H1 (cell line): ENCODE data around the gene CCR3. TPM values are rescaled to one million over a fixed set of nuclear protein-coding genes. Genes with fewer than 3 reads are reported as not detected.

Experiments
- CTCF ChIA-PET: fragments of 300-600 bp; sonication (Branson Sonifier 250); formaldehyde crosslinking; loops from one replicate; lab custom pipeline; 2021; ENCODE audit not compliant: partially characterized antibody; lab: Charles Lee
- POLR2A ChIA-PET: fragments of 300-600 bp; sonication (Branson Sonifier 250); formaldehyde crosslinking; loops from one replicate; lab custom pipeline; 2021; ENCODE audit warnings: inconsistent platforms; ENCODE audit not compliant: partially characterized antibody; lab: Charles Lee
- DNase-seq, 2 experiments: peaks; one replicate each; pipeline versions ENCODE4 v3.0.0 to v3.0.0-alpha.2; 2010 to 2022; ENCODE audit warnings: low spot score in 2 of 2, low read depth in 1 of 2, mixed read lengths in 1 of 2
- FAIRE-seq: peaks from 2 replicates; lab custom pipeline; 2011; peaks lifted over from hg19 to GRCh38; lab: Jason Lieb, UNC
- H2AFZ ChIP-seq: 2 replicates; pipeline ENCODE4 v1.8.1; 2012; ENCODE audit warnings: low read length, inconsistent platforms
- H2AK5ac ChIP-seq: 2 replicates; pipeline ENCODE4 v1.6.1; 2013; ENCODE audit warnings: low read depth, low read length
- H2BK120ac ChIP-seq: replicated peaks from 2 replicates; pipeline ENCODE3; 2013; ENCODE audit warnings: low read depth, low read length, inconsistent platforms
- H2BK12ac ChIP-seq: 2 replicates; pipeline ENCODE4 v1.6.1; 2013; ENCODE audit warnings: low read depth, low read length
- H2BK15ac ChIP-seq: 2 replicates; pipeline ENCODE4 v1.6.1; 2013; ENCODE audit warnings: low read length
- H2BK20ac ChIP-seq: 2 replicates; pipeline ENCODE4 v1.6.1; 2013; ENCODE audit warnings: low read length
- H2BK5ac ChIP-seq: 2 replicates; pipeline ENCODE4 v1.6.1; 2013; ENCODE audit warnings: low read depth, low read length
- H3K14ac ChIP-seq: 2 replicates; pipeline ENCODE4 v1.6.1; 2013; ENCODE audit warnings: inconsistent platforms; ENCODE audit not compliant: insufficient read length
- H3K18ac ChIP-seq: 2 replicates; pipeline ENCODE4 v1.6.1; 2013; ENCODE audit warnings: low read length; ENCODE audit errors: extremely low read depth
- H3K23ac ChIP-seq: 2 replicates; pipeline ENCODE4 v1.6.1; 2013; ENCODE audit warnings: inconsistent platforms; ENCODE audit not compliant: insufficient read length
- H3K23me2 ChIP-seq: 2 replicates; pipeline ENCODE4 v1.6.1; 2013; ENCODE audit warnings: low read depth, low read length
- H3K27ac ChIP-seq: 2 replicates; pipeline ENCODE4 v1.6.1; 2011; ENCODE audit warnings: low read depth, low read length, inconsistent platforms
- H3K27me3 ChIP-seq, 4 experiments: replicated peaks in 1 of 4; 1 replicate in 1 of 4; 2 replicates in 3 of 4; pipeline versions ENCODE4 v1.6.1 to v1.8.1; 2011 to 2013; ENCODE audit warnings: low read length in 3 of 4, mild to moderate bottlenecking in 3 of 4, inconsistent platforms in 2 of 4, mixed read lengths in 2 of 4, moderate library complexity in 1 of 4; ENCODE audit not compliant: control insufficient read depth in 3 of 4, insufficient read depth in 3 of 4; ENCODE audit errors: extremely low read depth in 1 of 4
- H3K36me3 ChIP-seq, 4 experiments: 2 replicates each; pipeline versions ENCODE4 v1.6.1 to v1.8.1; 2011 to 2013; ENCODE audit warnings: mild to moderate bottlenecking in 4 of 4, low read length in 3 of 4, moderate library complexity in 2 of 4, control low read depth in 1 of 4, inconsistent platforms in 1 of 4; ENCODE audit not compliant: insufficient read depth in 4 of 4, control insufficient read depth in 2 of 4
- H3K4ac ChIP-seq: replicated peaks from 2 replicates; pipeline ENCODE3; 2013; ENCODE audit warnings: low read length, low read depth, mixed read lengths, inconsistent platforms; ENCODE audit not compliant: insufficient read length
- H3K4me1 ChIP-seq, 4 experiments: replicated peaks in 1 of 4; 1 replicate in 1 of 4; 2 replicates in 3 of 4; pipeline versions ENCODE4 v1.6.1 to v1.8.1; 2011 to 2013; ENCODE audit warnings: low read length in 3 of 4, inconsistent platforms in 2 of 4, mixed read lengths in 1 of 4; ENCODE audit not compliant: insufficient read depth in 4 of 4, control insufficient read depth in 3 of 4
- H3K4me2 ChIP-seq, 2 experiments: 2 replicates each; pipeline versions ENCODE4 v1.6.1 to v1.8.1; 2011 to 2013; ENCODE audit warnings: low read depth in 2 of 2, low read length in 2 of 2, control low read depth in 1 of 2, inconsistent platforms in 1 of 2, mild to moderate bottlenecking in 1 of 2; ENCODE audit not compliant: insufficient read depth in 1 of 2
- H3K4me3 ChIP-seq, 4 experiments: fragments of 200-600, 300-600 bp in 1 of 4; sonication (generic), shearing (Covaris generic), sonication (Bioruptor Twin) in 1 of 4; 2 replicates each; pipeline versions ENCODE4 v1.5.1 to v1.8.1; 2011 to 2016; ENCODE audit warnings: low read length in 4 of 4, low read depth in 3 of 4, control low read depth in 2 of 4, inconsistent platforms in 2 of 4, mild to moderate bottlenecking in 2 of 4, mixed read lengths in 1 of 4, moderate library complexity in 1 of 4; ENCODE audit not compliant: insufficient read depth in 2 of 4; ENCODE audit errors: extremely low read depth in 1 of 4
- H3K56ac ChIP-seq: replicated peaks from 2 replicates; pipeline ENCODE3; 2013; ENCODE audit warnings: low read depth, mild to moderate bottlenecking, mixed read lengths, low read length, inconsistent platforms; ENCODE audit not compliant: insufficient read length
- H3K79me1 ChIP-seq: 2 replicates; pipeline ENCODE4 v1.6.1; 2013; ENCODE audit warnings: low read depth, low read length, control low read depth
- H3K79me2 ChIP-seq, 2 experiments: 2 replicates each; pipeline versions ENCODE4 v1.6.1 to v1.8.1; 2012 to 2013; ENCODE audit warnings: low read length in 2 of 2, mild to moderate bottlenecking in 2 of 2, inconsistent platforms in 1 of 2; ENCODE audit not compliant: insufficient read depth in 2 of 2, control insufficient read depth in 1 of 2
- H3K9ac ChIP-seq, 4 experiments: replicated peaks in 1 of 4; 1 replicate in 1 of 4; 2 replicates in 3 of 4; pipeline versions ENCODE4 v1.6.1 to v1.8.1; 2011 to 2013; ENCODE audit warnings: low read depth in 3 of 4, low read length in 3 of 4, control low read depth in 2 of 4, mild to moderate bottlenecking in 2 of 4, moderate library complexity in 2 of 4, inconsistent platforms in 1 of 4; ENCODE audit errors: extremely low read depth in 1 of 4
- H3K9me3 ChIP-seq, 2 experiments: 2 replicates each; pipeline versions ENCODE4 v1.6.1 to v1.8.1; 2012 to 2013; ENCODE audit warnings: mild to moderate bottlenecking in 2 of 2, moderate library complexity in 2 of 2, control low read depth in 1 of 2, inconsistent platforms in 1 of 2, low read depth in 1 of 2, low read length in 1 of 2, mixed read lengths in 1 of 2; ENCODE audit not compliant: insufficient read depth in 2 of 2
- H4K20me1 ChIP-seq, 2 experiments: replicated peaks in 1 of 2; 2 replicates each; pipeline versions ENCODE3 to v1.8.1; 2011 to 2013; ENCODE audit warnings: inconsistent platforms in 2 of 2, low read length in 2 of 2, mild to moderate bottlenecking in 1 of 2; ENCODE audit not compliant: insufficient read depth in 2 of 2, control insufficient read depth in 1 of 2
- H4K5ac ChIP-seq: 2 replicates; pipeline ENCODE4 v1.6.1; 2013; ENCODE audit warnings: low read length, low read depth, mixed read lengths, inconsistent platforms; ENCODE audit not compliant: insufficient read length
- H4K8ac ChIP-seq: 2 replicates; pipeline ENCODE4 v1.8.0; 2013; ENCODE audit warnings: mild to moderate bottlenecking, moderate library complexity, low read length, inconsistent platforms; ENCODE audit not compliant: insufficient read depth; ENCODE audit errors: extremely low read depth
- H4K91ac ChIP-seq: replicated peaks from 2 replicates; pipeline ENCODE3; 2013; ENCODE audit warnings: low read length, mixed read lengths, inconsistent platforms; ENCODE audit not compliant: insufficient read length
- ATF3 ChIP-seq: IDR thresholded peaks from 2 replicates; pipeline ENCODE4 v1.6.1; 2011; ENCODE audit warnings: low read depth, mild to moderate bottlenecking, low read length; ENCODE audit not compliant: insufficient read depth
- CBX8 ChIP-seq: fragments of 300-800, 300-1000 bp; sonication (generic); IDR thresholded peaks from 2 replicates; pipeline ENCODE4 v1.7.1; 2016; ENCODE audit warnings: low read depth, low read length, borderline replicate concordance
- CHD1 ChIP-seq: IDR thresholded peaks from 2 replicates; pipeline ENCODE4 v1.6.1; 2012; ENCODE audit warnings: low read depth, low read length, improper control_type of control experiment
- JUN ChIP-seq: IDR thresholded peaks from 2 replicates; pipeline ENCODE4 v1.6.1; 2011; ENCODE audit warnings: low read depth, mild to moderate bottlenecking, improper control_type of control experiment, low read length
- KDM4A ChIP-seq: IDR thresholded peaks from one replicate; pipeline ENCODE4 v1.7.1; 2012; ENCODE audit warnings: low read depth, mild to moderate bottlenecking, moderate library complexity, low read length, inconsistent platforms; ENCODE audit not compliant: severe bottlenecking
- RAD21 ChIP-seq, 2 experiments: IDR thresholded peaks in 1 of 2; conservative IDR thresholded peaks in 1 of 2; 2 replicates each; pipeline ENCODE4 v1.6.1; 2011; ENCODE audit warnings: low read depth in 2 of 2, low read length in 2 of 2, improper control_type of control experiment in 1 of 2, inconsistent platforms in 1 of 2, mild to moderate bottlenecking in 1 of 2, moderate library complexity in 1 of 2
- SAP30 ChIP-seq: fragments of 300-600 bp; sonication (generic); IDR thresholded peaks from 2 replicates; pipeline ENCODE4 v1.7.1; 2012; ENCODE audit warnings: low read length, moderate library complexity, mild to moderate bottlenecking, inconsistent platforms; ENCODE audit not compliant: insufficient read depth, insufficient replicate concordance
- SIN3A ChIP-seq, 2 experiments: IDR thresholded peaks in 1 of 2; conservative IDR thresholded peaks in 1 of 2; 2 replicates each; pipeline ENCODE4 v1.6.1; 2011 to 2012; ENCODE audit warnings: low read length in 2 of 2, improper control_type of control experiment in 1 of 2, low read depth in 1 of 2, mild to moderate bottlenecking in 1 of 2
- SP1 ChIP-seq: IDR thresholded peaks from 2 replicates; pipeline ENCODE4 v1.6.1; 2011; ENCODE audit warnings: low read depth, low read length
- SP4 ChIP-seq: IDR thresholded peaks from 2 replicates; pipeline ENCODE4 v1.6.1; 2012; ENCODE audit warnings: low read length, inconsistent platforms
- TAF1 ChIP-seq: IDR thresholded peaks from 2 replicates; pipeline ENCODE4 v1.6.1; 2011; ENCODE audit warnings: mild to moderate bottlenecking, low read depth, low read length
- TCF12 ChIP-seq: IDR thresholded peaks from 2 replicates; pipeline ENCODE4 v1.6.1; 2011; ENCODE audit warnings: low read depth, mild to moderate bottlenecking, low read length
- WGBS, 2 experiments: shearing (Covaris generic) in 1 of 2; methylation state at CpG; one replicate each; pipeline versions ENCODE4 v1.1.6 to v1.1.7; 2013 to 2015; ENCODE audit warnings: low lambda C conversion rate in 2 of 2, mixed read lengths in 2 of 2, inconsistent platforms in 1 of 2, low coverage in 1 of 2, missing lambda C conversion rate in 1 of 2; ENCODE audit not compliant: insufficient replicate concordance in 2 of 2, insufficient coverage in 1 of 2, insufficient read length in 1 of 2; ENCODE audit errors: extremely low coverage in 1 of 2, missing lambda C conversion rate in 1 of 2; 5-methylcytosine and 5-hydroxymethylcytosine counted together
- polyA plus RNA-seq, 7 experiments: library from polyadenylated mRNA; depleted of rRNA in 3 of 7; stranded (reverse) in 5 of 7; unstranded in 2 of 7; fragments of >200 nt in 5 of 7; fragments of 200-250 nt in 2 of 7; gene quantifications; 1 replicate in 5 of 7; 2 replicates in 1 of 7; 4 replicates in 1 of 7; pipeline versions ENCODE4 v1.2.1 to v1.2.3, GENCODE V29; 2011 to 2013; ENCODE audit warnings: missing spikeins in 2 of 7, mixed read lengths in 2 of 7
- total RNA-seq: library from RNA; stranded (reverse); fragmentation: NEBNext Ultra II Directional; extraction: Animal tissue kit (Norgen Biotek cat#: 25700); gene quantifications from 2 replicates; pipeline ENCODE4 v1.2.1, GENCODE V29; 2021
- TF ChIP-seq, protein P1 (sequence below): IDR thresholded peaks from 2 replicates; pipeline ENCODE4 v1.6.1; 2012; ENCODE audit warnings: inconsistent platforms

CCR3 gene
- total and polyA plus RNA-seq, 2 of the 8 experiments (the other 6 are each of a cell fraction or from before 2014, with no cell fraction given), result not detected

DNA sequence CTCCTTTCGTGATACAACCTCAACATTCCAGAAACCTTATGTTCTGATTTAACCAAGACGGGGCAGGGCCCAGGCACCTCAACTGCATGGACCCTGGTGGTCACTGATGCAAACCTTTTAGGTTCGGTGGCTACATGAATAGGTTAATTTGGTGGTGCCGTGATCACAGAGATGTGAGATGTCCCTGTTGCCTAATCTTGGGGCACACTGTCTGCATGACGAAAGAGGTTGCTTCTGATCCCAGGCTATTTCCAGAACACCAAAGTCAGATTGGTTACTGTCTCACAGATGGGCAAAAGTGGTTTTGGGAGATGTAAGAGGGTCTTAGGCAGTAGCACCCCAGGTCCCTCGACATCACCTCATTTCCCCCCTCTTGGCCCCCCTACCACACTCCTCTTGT is 30.2 kb upstream of the CCR3 start:
- Histone ChIP-seq H3K23me2 (no peaks in the 10 kb centered on the region), H3K14ac (no peak overlapping the region), H3K4me2 (no peak overlapping the region), H2AFZ (no peak overlapping the region), H3K27ac (no peak overlapping the region), H4K20me1 (no peaks in the 10 kb centered on the region), H4K5ac (no peak overlapping the region), H2BK20ac (no peak overlapping the region), H2BK5ac (no peak overlapping the region), H3K4me3 (no peak overlapping the region), H3K56ac (no peak overlapping the region), H3K27me3 (no peaks in the 10 kb centered on the region), H3K79me2 (no peaks in the 10 kb centered on the region), H3K36me3 (no peaks in the 10 kb centered on the region), H4K91ac (no peak overlapping the region), H2AK5ac (no peak overlapping the region), H3K9me3 (no peaks in the 10 kb centered on the region), H3K4me1 (0 out of 7 replicates have a peak, but pooled peaks cover 0 to 4% (median 0%) of the 10 kb centered on the region in 4 experiments), H2BK12ac (no peak overlapping the region), H2BK120ac (no peak overlapping the region), H3K9ac (no peak overlapping the region), H4K8ac (no peak overlapping the region), H3K23ac (no peak overlapping the region), H2BK15ac (no peak overlapping the region), H3K79me1 (no peaks in the 10 kb centered on the region), H3K4ac (no peak overlapping the region), H3K18ac (no peak overlapping the region)
- ChIA-PET CTCF (interaction anchor here (1.0 kb wide), 1 partner anchor 157 kb away, joined by 5 read pairs; no protein-coding TSS in a partner anchor), POLR2A (no interaction called here)
- WGBS, 2 experiments, result 92% methylated on average over 6 of the region's 6 CpGs; no CpG with 5 or more reads in 1 of the 2 experiments
- FAIRE-seq, result no peak
- no peak for DNase-seq
- TF ChIP-seq, protein P1, sequence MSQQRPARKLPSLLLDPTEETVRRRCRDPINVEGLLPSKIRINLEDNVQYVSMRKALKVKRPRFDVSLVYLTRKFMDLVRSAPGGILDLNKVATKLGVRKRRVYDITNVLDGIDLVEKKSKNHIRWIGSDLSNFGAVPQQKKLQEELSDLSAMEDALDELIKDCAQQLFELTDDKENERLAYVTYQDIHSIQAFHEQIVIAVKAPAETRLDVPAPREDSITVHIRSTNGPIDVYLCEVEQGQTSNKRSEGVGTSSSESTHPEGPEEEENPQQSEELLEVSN, result no peak
- TF ChIP-seq JUN (no peak), SP4 (no peak), SIN3A (conservative IDR thresholded peaks at IDR 0.05 in 1 of 2, IDR thresholded peaks at IDR 0.05 in 1 of 2; ENCODE audit: low read depth in 1 of 2, low read length in 2 of 2) (no peak), CBX8 (no peak), TAF1 (no peak), SP1 (no peak), RAD21 (IDR thresholded peaks at IDR 0.05 in 1 of 2, conservative IDR thresholded peaks at IDR 0.05 in 1 of 2; ENCODE audit: low read depth in 2 of 2, low read length in 2 of 2) (no peak), CHD1 (no peak), TCF12 (no peak), SAP30 (no peak), ATF3 (no peak), KDM4A (no peak)
